Measurements from ENCODE around the gene RSL1D1. TPM values are rescaled to one million over a fixed set of nuclear protein-coding genes. Genes with fewer than 3 reads are reported as not detected.

Gene RSL1D1
- total and polyA plus RNA-seq, 2 of the 8 experiments (the other 6 are each of a cell fraction or from before 2014, with no cell fraction given): 41.3 to 292 TPM

DNA sequence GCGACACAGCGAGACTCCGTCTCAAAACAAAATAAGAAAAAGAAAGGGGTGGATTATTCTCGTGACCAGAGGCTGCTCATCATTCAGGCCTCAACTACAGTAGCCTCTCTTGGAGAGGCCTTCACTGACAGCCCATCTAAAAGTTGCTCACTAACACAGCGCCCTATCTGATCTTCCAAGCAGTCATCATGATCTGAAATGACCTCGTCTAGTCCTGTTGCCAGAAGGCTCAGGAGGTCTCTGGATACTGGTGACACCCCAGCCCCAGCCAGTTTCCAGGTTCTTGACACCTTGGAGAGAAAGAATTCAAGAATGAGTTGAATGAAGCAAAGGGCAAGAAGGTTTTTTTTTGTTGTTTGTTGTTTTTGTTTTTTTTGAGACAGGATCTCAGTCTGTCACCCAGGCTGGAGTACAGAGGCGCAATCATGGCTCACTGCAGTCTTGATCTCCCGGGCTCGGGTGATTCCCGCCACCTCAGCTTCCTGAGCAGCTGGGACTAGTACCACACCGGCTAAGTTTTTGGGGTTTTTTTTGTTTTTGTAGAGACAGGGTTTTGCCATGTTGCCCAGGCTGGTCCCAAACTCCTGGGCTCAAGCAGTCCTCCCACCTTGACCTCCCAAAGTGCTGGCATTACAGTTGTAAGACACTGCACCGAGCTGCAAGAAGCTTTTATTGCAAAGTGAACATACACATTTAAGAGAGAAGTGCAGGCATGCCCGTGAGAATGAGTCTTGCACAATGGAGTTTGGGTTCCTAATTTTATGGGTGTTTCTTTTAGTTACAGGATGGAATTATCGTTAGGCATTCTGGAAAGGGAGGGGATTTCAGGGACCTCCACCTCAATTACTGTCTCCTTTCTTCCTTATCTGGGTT lies 51.6 kb downstream of the RSL1D1 start (continued):
- TF ChIP-seq HDAC2 (IDR thresholded peaks at IDR 0.05; ENCODE audit: borderline replicate concordance in 1 of 2, low read depth in 2 of 2, low read length in 2 of 2) (no peak), SAP30 (IDR thresholded peaks at IDR 0.05; ENCODE audit: insufficient read depth, insufficient replicate concordance, low read length) (no peak), SIX5 (IDR thresholded peaks at IDR 0.05; ENCODE audit: low read depth, low read length) (no peak), GTF2F1 (IDR thresholded peaks at IDR 0.05; ENCODE audit: borderline replicate concordance, low read depth, low read length) (no peak)
- TF ChIP-seq, protein P1, sequence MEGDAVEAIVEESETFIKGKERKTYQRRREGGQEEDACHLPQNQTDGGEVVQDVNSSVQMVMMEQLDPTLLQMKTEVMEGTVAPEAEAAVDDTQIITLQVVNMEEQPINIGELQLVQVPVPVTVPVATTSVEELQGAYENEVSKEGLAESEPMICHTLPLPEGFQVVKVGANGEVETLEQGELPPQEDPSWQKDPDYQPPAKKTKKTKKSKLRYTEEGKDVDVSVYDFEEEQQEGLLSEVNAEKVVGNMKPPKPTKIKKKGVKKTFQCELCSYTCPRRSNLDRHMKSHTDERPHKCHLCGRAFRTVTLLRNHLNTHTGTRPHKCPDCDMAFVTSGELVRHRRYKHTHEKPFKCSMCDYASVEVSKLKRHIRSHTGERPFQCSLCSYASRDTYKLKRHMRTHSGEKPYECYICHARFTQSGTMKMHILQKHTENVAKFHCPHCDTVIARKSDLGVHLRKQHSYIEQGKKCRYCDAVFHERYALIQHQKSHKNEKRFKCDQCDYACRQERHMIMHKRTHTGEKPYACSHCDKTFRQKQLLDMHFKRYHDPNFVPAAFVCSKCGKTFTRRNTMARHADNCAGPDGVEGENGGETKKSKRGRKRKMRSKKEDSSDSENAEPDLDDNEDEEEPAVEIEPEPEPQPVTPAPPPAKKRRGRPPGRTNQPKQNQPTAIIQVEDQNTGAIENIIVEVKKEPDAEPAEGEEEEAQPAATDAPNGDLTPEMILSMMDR (IDR thresholded peaks at IDR 0.05; ENCODE audit: control extremely low read depth in 1 of 3, insufficient read depth in 1 of 3, low read depth in 1 of 3, low read length in 3 of 3): no peak

All from H1 (cell line).